C4-2B (cell line): ENCODE results near the gene PLXDC1.

Experiments used
- CTCF ChIP-seq: fragments of 450-650 bp; conservative IDR thresholded peaks from 2 replicates; pipeline ENCODE4 v1.5.1; 2017; ENCODE audit warnings: mild to moderate bottlenecking
- ZFX ChIP-seq: fragments of 450-650 bp; IDR thresholded peaks from 2 replicates; pipeline ENCODE4 v1.6.1; 2017

GRCh38 chr17:39027455-39028035, 123.9 kb downstream of the PLXDC1 start:
- TF ChIP-seq CTCF (no peak), ZFX (no peak)
